Transverse colon (tissue), 3 donors: ENCODE data around the gene TEKT5.

Experiments used
- CTCF ChIP-seq, 5 experiments: fragments of 200-600 bp in 3 of 5; fragments of 450-650 bp in 2 of 5; sonication (generic) in 3 of 5; IDR thresholded peaks; 1 replicate in 2 of 5; 2 replicates in 3 of 5; pipeline ENCODE4 v1.5.1; 2016 to 2017; ENCODE audit warnings: antibody characterized with exemption in 5 of 5, inconsistent platforms in 3 of 5, mild to moderate bottlenecking in 2 of 5, moderate library complexity in 1 of 5
- POLR2A ChIP-seq: fragments of 450-650 bp; IDR thresholded peaks from one replicate; pipeline ENCODE4 v1.6.1; 2016; ENCODE audit warnings: antibody characterized with exemption, mild to moderate bottlenecking, moderate library complexity

DNA sequence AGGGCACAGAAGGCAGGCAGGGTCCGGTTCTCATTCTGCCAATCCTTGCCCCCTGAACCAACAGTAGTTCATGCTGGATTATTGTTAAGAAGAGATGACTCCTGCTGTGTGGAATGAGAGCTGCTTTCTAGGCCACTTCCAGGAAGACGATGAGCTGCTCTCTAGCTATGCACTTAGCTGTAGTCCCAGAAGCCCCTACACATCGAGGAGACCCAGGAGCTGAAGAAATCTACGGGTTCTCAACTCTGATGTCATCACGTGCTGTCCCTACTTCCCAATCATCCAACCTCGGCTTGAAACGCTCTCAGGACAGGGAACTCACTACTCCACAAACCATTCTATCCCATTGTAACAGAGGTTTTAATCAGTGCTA lies 85.3 kb downstream of the TEKT5 start:
- TF ChIP-seq CTCF (IDR thresholded peaks at IDR 0.05) (no peak), POLR2A (no peak)
